ENCODE measurements around the gene TENM4.
A peak's percentile ranks its signal among the peaks of the same experiment; 100 is the strongest.

Gene TENM4

GRCh38 chr11:78797559-78797958 is 643.3 kb downstream of the TENM4 start:
- no peak for DNase-seq

GRCh38 chr11:78796956-78797355 is 643.9 kb downstream of the TENM4 start:
- no peak for DNase-seq

GRCh38 chr11:78795621-78796261 is 645.1 kb downstream of the TENM4 start:
- no peak for DNase-seq

- DNase-seq: no peak
Observed at GRCh38 chr11:78791964-78792363, 648.9 kb downstream of the TENM4 start.

GRCh38 chr11:78791254-78791653 is 649.6 kb downstream of the TENM4 start:
- no peak for DNase-seq

- no peak for DNase-seq
Observed at GRCh38 chr11:78790784-78791183, 650.0 kb downstream of the TENM4 start.

- no peak for DNase-seq
Observed at GRCh38 chr11:78789375-78789774, 651.5 kb downstream of the TENM4 start.

- no peak for DNase-seq
Observed at GRCh38 chr11:78788533-78788932, 652.3 kb downstream of the TENM4 start.

- no peak for DNase-seq
Observed at GRCh38 chr11:78787696-78788095, 653.1 kb downstream of the TENM4 start.

- DNase-seq: no peak
Observed at GRCh38 chr11:78786746-78787145, 654.1 kb downstream of the TENM4 start.

GRCh38 chr11:78786086-78786485 is 654.7 kb downstream of the TENM4 start:
- DNase-seq: no peak

- DNase-seq: no peak
Observed at GRCh38 chr11:78784321-78785061, 656.3 kb downstream of the TENM4 start.

- no peak for DNase-seq
Observed at GRCh38 chr11:78783846-78784245, 657.0 kb downstream of the TENM4 start.

- no peak for DNase-seq
Observed at GRCh38 chr11:78783301-78783700, 657.5 kb downstream of the TENM4 start.

GRCh38 chr11:78782725-78783124 is 658.1 kb downstream of the TENM4 start:
- no peak for DNase-seq

- DNase-seq: no peak
Observed at GRCh38 chr11:78780889-78781288, 659.9 kb downstream of the TENM4 start.

- DNase-seq: no peak
Observed at GRCh38 chr11:78773492-78773891, 667.3 kb downstream of the TENM4 start.

GRCh38 chr11:78773077-78773476 is 667.8 kb downstream of the TENM4 start:
- no peak for DNase-seq

GRCh38 chr11:78772186-78772585 is 668.6 kb downstream of the TENM4 start:
- no peak for DNase-seq

- DNase-seq: no peak
Observed at GRCh38 chr11:78770931-78771330, 669.9 kb downstream of the TENM4 start.

GRCh38 chr11:78768971-78769370 is 671.9 kb downstream of the TENM4 start:
- no peak for DNase-seq

- DNase-seq: no peak
Observed at GRCh38 chr11:78768345-78768744, 672.5 kb downstream of the TENM4 start.

GRCh38 chr11:78767027-78767932 is 673.5 kb downstream of the TENM4 start:
- no peak for DNase-seq

- peak; percentile 32 for DNase-seq
Observed at GRCh38 chr11:78764946-78765345, 675.9 kb downstream of the TENM4 start.
